Liver (tissue), 3 donors: ENCODE results near the gene PGM1.

Experiments used
- GABPA ChIP-seq, 2 donors: IDR thresholded peaks in 1 of 2; conservative IDR thresholded peaks in 1 of 2; 2 replicates each; pipeline ENCODE4 v1.6.1; 2016; ENCODE audit warnings: antibody characterized with exemption in 2 of 2, mild to moderate bottlenecking in 1 of 2, moderate library complexity in 1 of 2
- TF ChIP-seq, protein P1 (sequence below): fragments of 150-350 bp; IDR thresholded peaks from 2 replicates; pipeline ENCODE4 v1.5.1; 2017; ENCODE audit warnings: improper control_type of control experiment, low read depth, low read length; ENCODE audit not compliant: missing input control
- TF ChIP-seq, protein P2 (sequence below): IDR thresholded peaks from 2 replicates; pipeline ENCODE4 v1.6.1; 2016; ENCODE audit warnings: antibody characterized with exemption
- donor health status: healthy.
- donor health status: healthy.

DNA sequence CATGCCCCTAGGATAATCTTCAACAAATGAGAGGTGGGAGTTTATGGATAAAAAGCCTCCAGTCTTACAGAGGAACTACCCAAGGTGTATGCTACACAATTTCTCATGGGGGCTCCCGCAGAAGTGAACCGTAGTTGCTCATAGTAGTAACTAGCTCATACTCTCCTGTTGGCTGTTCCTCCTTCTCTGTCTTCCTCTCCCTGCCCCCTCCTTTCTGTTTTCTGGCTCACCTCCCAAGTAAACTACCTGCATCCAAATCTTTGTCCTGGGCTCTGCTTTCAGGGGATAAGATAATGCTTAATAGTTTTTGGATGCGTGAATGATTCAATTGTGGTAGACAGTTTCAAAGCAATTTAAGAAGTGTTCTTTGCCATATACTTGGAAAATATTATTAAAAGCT is 90.5 kb downstream of the PGM1 start:
- TF ChIP-seq GABPA (IDR thresholded peaks at IDR 0.05 in 1 of 2, conservative IDR thresholded peaks at IDR 0.05 in 1 of 2) = no peak
- TF ChIP-seq, protein P1, sequence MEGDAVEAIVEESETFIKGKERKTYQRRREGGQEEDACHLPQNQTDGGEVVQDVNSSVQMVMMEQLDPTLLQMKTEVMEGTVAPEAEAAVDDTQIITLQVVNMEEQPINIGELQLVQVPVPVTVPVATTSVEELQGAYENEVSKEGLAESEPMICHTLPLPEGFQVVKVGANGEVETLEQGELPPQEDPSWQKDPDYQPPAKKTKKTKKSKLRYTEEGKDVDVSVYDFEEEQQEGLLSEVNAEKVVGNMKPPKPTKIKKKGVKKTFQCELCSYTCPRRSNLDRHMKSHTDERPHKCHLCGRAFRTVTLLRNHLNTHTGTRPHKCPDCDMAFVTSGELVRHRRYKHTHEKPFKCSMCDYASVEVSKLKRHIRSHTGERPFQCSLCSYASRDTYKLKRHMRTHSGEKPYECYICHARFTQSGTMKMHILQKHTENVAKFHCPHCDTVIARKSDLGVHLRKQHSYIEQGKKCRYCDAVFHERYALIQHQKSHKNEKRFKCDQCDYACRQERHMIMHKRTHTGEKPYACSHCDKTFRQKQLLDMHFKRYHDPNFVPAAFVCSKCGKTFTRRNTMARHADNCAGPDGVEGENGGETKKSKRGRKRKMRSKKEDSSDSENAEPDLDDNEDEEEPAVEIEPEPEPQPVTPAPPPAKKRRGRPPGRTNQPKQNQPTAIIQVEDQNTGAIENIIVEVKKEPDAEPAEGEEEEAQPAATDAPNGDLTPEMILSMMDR = no peak
- TF ChIP-seq, protein P2, sequence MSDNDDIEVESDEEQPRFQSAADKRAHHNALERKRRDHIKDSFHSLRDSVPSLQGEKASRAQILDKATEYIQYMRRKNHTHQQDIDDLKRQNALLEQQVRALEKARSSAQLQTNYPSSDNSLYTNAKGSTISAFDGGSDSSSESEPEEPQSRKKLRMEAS = no peak
